SU-DHL-6 (cell line): Measurements from ENCODE around the gene TNS1.

Experiments
- H2AFZ ChIP-seq: fragments of 200-600 bp; sonication (generic); 2 replicates; pipeline ENCODE4 v1.6.1; 2014; ENCODE audit warnings: low read depth, mild to moderate bottlenecking, moderate library complexity, mixed read lengths, antibody characterized with exemption, low read length; ENCODE audit not compliant: severe bottlenecking
- H3F3A ChIP-seq: fragments of 200-600 bp; shearing (Covaris generic); 2 replicates; pipeline ENCODE4 v1.6.0; 2016; ENCODE audit warnings: antibody characterized with exemption, mild to moderate bottlenecking; ENCODE audit not compliant: insufficient read depth
- H3K27ac ChIP-seq: fragments of 200-600 bp; sonication (generic); 2 replicates; pipeline ENCODE4 v1.5.1; 2016; ENCODE audit warnings: low read depth, mild to moderate bottlenecking, low read length, moderate library complexity, mixed read lengths
- H3K27me3 ChIP-seq: fragments of 200-600 bp; sonication (generic), shearing (Covaris generic); 2 replicates; pipeline ENCODE4 v1.6.0; 2014; ENCODE audit warnings: mild to moderate bottlenecking, low read length
- H3K36me3 ChIP-seq: fragments of 200-600 bp; sonication (generic); 2 replicates; pipeline ENCODE4 v1.6.1; 2014; ENCODE audit warnings: mild to moderate bottlenecking, low read length, mixed read lengths
- H3K4me2 ChIP-seq: fragments of 300-600, 200-600 bp; shearing (Covaris generic), sonication (generic); 2 replicates; pipeline ENCODE4 v1.6.0; 2014; ENCODE audit warnings: low read length, low read depth, mild to moderate bottlenecking; ENCODE audit not compliant: poor library complexity, severe bottlenecking
- H3K4me3 ChIP-seq: fragments of 200-600 bp; sonication (generic); 2 replicates; pipeline ENCODE4 v1.5.1; 2014; ENCODE audit warnings: antibody characterized with exemption, low read length, mild to moderate bottlenecking, mixed read lengths; ENCODE audit not compliant: insufficient read depth, poor library complexity, severe bottlenecking
- H3K79me2 ChIP-seq: fragments of 200-600 bp; sonication (generic); 2 replicates; pipeline ENCODE4 v1.6.1; 2014; ENCODE audit warnings: mild to moderate bottlenecking, low read length, moderate library complexity; ENCODE audit not compliant: insufficient read depth
- H3K9ac ChIP-seq: fragments of 200-600 bp; sonication (generic); 2 replicates; pipeline ENCODE4 v1.7.0; 2014; ENCODE audit warnings: mild to moderate bottlenecking, low read length
- H3K9me2 ChIP-seq: fragments of 200-600 bp; sonication (generic); replicated peaks from 2 replicates; pipeline ENCODE4 v1.6.1; 2014; ENCODE audit warnings: low read length; ENCODE audit not compliant: insufficient read depth
- H3K9me3 ChIP-seq: fragments of 200-600 bp; sonication (generic); 2 replicates; pipeline ENCODE4 v1.6.1; 2014; ENCODE audit warnings: low read length, mixed read lengths; ENCODE audit not compliant: insufficient read depth
- H4K20me1 ChIP-seq: fragments of 200-600 bp; sonication (generic); 2 replicates; pipeline ENCODE4 v1.6.1; 2014; ENCODE audit warnings: low read depth, mild to moderate bottlenecking, antibody characterized with exemption, low read length, moderate library complexity, mixed read lengths
- EZH2phosphoT487 ChIP-seq: fragments of 200-600 bp; sonication (generic), shearing (Covaris generic); conservative IDR thresholded peaks from 2 replicates; pipeline ENCODE4 v1.6.1; 2018; ENCODE audit warnings: mild to moderate bottlenecking, antibody characterized with exemption, low read length, moderate library complexity, mixed read lengths
- TF ChIP-seq, protein P1 (sequence below): fragments of 200-600 bp; sonication (generic); IDR thresholded peaks from one replicate; pipeline ENCODE4 v1.5.1; 2017; ENCODE audit warnings: antibody characterized with exemption, mild to moderate bottlenecking, low read length, moderate library complexity; ENCODE audit not compliant: insufficient read depth, poor library complexity, severe bottlenecking

TNS1 gene

GRCh38 chr2:217988014-217988839 lies 14.6 kb downstream of the TNS1 start:
- no peaks in the 10 kb centered on the region for H3K9me3 ChIP-seq
- H3K9me2 ChIP-seq = no peaks in the 10 kb centered on the region
- no peak overlapping the region for H3K4me3 ChIP-seq
- H3K36me3 ChIP-seq = no peaks in the 10 kb centered on the region
- H4K20me1 ChIP-seq = no peaks in the 10 kb centered on the region
- H3F3A ChIP-seq = no peaks in the 10 kb centered on the region
- no peak for TF ChIP-seq EZH2phosphoT487
- TF ChIP-seq, protein P1, sequence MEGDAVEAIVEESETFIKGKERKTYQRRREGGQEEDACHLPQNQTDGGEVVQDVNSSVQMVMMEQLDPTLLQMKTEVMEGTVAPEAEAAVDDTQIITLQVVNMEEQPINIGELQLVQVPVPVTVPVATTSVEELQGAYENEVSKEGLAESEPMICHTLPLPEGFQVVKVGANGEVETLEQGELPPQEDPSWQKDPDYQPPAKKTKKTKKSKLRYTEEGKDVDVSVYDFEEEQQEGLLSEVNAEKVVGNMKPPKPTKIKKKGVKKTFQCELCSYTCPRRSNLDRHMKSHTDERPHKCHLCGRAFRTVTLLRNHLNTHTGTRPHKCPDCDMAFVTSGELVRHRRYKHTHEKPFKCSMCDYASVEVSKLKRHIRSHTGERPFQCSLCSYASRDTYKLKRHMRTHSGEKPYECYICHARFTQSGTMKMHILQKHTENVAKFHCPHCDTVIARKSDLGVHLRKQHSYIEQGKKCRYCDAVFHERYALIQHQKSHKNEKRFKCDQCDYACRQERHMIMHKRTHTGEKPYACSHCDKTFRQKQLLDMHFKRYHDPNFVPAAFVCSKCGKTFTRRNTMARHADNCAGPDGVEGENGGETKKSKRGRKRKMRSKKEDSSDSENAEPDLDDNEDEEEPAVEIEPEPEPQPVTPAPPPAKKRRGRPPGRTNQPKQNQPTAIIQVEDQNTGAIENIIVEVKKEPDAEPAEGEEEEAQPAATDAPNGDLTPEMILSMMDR = peak; percentile 78
- H3K27me3 ChIP-seq = no peaks in the 10 kb centered on the region
- H3K4me2 ChIP-seq = no peak overlapping the region
- H3K27ac ChIP-seq = no peak overlapping the region
- H3K79me2 ChIP-seq = no peaks in the 10 kb centered on the region
- H3K9ac ChIP-seq = no peak overlapping the region
- no peak overlapping the region for H2AFZ ChIP-seq

DNA sequence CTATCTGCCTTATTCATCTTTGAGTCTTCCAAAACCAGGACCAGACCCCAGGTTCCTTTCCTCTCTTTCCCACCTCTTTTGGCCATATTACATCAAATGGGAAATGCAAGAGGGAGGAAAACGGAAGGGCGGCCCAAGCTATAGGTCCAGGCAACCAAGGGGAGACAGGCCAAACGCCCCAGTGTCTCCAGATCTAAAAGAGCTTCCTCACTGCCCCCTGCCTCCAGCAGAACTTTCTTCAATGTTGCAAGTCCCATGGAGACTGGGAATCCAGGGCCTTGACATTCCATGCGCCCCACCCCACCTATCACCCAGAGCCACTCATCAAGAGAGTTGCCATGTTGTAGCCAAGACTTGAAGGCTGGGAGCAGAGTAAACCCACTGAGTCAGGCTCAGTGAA lies 15.4 kb downstream of the TNS1 start:
- Histone ChIP-seq H3K27ac (no peak overlapping the region), H3K79me2 (no peaks in the 10 kb centered on the region), H3K4me3 (no peak overlapping the region), H4K20me1 (no peaks in the 10 kb centered on the region), H3K9ac (no peak overlapping the region), H2AFZ (no peak overlapping the region), H3K9me2 (no peaks in the 10 kb centered on the region), H3K9me3 (no peaks in the 10 kb centered on the region), H3K4me2 (no peak overlapping the region), H3K27me3 (no peaks in the 10 kb centered on the region), H3K36me3 (no peaks in the 10 kb centered on the region), H3F3A (no peaks in the 10 kb centered on the region)
- TF ChIP-seq, protein P1 = no peak
- TF ChIP-seq EZH2phosphoT487 = no peak

DNA sequence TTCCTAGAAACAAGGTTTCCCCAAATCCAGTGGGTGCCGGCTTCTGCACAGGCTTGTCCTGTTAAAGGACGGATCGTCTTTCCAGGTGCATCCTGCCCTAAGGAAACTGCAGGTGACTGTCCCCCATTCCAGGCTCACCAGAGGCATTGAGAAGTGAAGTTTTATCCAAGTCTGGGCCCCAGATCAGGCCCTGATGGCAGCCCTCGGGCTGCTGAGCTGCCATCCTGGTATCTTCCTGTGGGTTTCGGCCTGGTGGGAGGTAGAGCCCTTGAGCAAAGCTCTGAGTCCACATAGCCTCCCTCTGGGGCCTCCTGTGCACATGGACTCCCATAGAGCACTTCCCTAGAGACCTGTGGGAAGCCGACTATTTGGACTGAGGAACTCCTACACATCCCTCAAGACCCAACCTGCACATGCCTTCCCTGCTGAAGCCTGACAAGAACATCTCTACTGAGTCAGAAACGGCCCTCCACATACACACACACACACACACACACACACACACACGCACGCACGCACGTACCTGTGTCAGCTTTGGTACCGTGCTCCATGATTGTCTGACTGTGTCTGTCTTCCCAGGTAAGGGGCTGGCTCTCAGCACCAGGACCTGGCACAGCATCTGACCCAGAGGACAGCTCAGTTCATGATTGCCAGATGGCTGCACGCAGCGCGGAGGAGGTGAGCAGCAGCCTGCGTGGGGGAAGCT lies 16.4 kb downstream of the TNS1 start:
- Histone ChIP-seq H3K27ac (no peak overlapping the region), H3K9ac (no peak overlapping the region), H4K20me1 (no peaks in the 10 kb centered on the region), H3K36me3 (no peaks in the 10 kb centered on the region), H3K4me2 (no peak overlapping the region), H3K79me2 (no peaks in the 10 kb centered on the region), H3K4me3 (no peak overlapping the region), H2AFZ (no peak overlapping the region), H3F3A (no peaks in the 10 kb centered on the region), H3K9me2 (no peaks in the 10 kb centered on the region), H3K9me3 (no peaks in the 10 kb centered on the region), H3K27me3 (no peaks in the 10 kb centered on the region)
- TF ChIP-seq, protein P1 = no peak
- TF ChIP-seq EZH2phosphoT487 = no peak
